SK-N-SH (cell line): ENCODE measurements around the gene KCNMB3.

ENCODE experiments used
- FOXJ3 ChIP-seq: sonication (generic); formaldehyde crosslinking; IDR thresholded peaks from 2 replicates; pipeline ENCODE4 v1.5.1; 2020; ENCODE audit warnings: mild to moderate bottlenecking, missing genetic modification reagents
- POLR2AphosphoS5 ChIP-seq: IDR thresholded peaks from 2 replicates; pipeline ENCODE4 v1.6.1; 2012; ENCODE audit warnings: low read depth, low read length
- RXRA ChIP-seq: IDR thresholded peaks from 2 replicates; pipeline ENCODE4 v1.4.0; 2012; ENCODE audit warnings: low read depth, mild to moderate bottlenecking, borderline replicate concordance
- TF ChIP-seq, protein P1 (sequence below): fragments of 200-600 bp; sonication (generic); IDR thresholded peaks from 2 replicates; pipeline ENCODE4 v1.6.1; 2017; ENCODE audit warnings: antibody characterized with exemption, mild to moderate bottlenecking, moderate library complexity
- TF ChIP-seq, protein P2 (sequence below): IDR thresholded peaks from 2 replicates; pipeline ENCODE4 v1.4.0; 2012; ENCODE audit warnings: low read depth, borderline replicate concordance
- TF ChIP-seq, protein P3 (sequence below): IDR thresholded peaks from 2 replicates; pipeline ENCODE4 v1.6.1; 2012; ENCODE audit warnings: mild to moderate bottlenecking, low read depth, low read length, moderate library complexity

- TF ChIP-seq, protein P1, sequence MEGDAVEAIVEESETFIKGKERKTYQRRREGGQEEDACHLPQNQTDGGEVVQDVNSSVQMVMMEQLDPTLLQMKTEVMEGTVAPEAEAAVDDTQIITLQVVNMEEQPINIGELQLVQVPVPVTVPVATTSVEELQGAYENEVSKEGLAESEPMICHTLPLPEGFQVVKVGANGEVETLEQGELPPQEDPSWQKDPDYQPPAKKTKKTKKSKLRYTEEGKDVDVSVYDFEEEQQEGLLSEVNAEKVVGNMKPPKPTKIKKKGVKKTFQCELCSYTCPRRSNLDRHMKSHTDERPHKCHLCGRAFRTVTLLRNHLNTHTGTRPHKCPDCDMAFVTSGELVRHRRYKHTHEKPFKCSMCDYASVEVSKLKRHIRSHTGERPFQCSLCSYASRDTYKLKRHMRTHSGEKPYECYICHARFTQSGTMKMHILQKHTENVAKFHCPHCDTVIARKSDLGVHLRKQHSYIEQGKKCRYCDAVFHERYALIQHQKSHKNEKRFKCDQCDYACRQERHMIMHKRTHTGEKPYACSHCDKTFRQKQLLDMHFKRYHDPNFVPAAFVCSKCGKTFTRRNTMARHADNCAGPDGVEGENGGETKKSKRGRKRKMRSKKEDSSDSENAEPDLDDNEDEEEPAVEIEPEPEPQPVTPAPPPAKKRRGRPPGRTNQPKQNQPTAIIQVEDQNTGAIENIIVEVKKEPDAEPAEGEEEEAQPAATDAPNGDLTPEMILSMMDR: no peak
- TF ChIP-seq POLR2AphosphoS5: no peak
- TF ChIP-seq, protein P2, sequence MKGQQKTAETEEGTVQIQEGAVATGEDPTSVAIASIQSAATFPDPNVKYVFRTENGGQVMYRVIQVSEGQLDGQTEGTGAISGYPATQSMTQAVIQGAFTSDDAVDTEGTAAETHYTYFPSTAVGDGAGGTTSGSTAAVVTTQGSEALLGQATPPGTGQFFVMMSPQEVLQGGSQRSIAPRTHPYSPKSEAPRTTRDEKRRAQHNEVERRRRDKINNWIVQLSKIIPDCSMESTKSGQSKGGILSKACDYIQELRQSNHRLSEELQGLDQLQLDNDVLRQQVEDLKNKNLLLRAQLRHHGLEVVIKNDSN: no peak
- TF ChIP-seq RXRA: no peak
- TF ChIP-seq FOXJ3 (CRISPR knock-in tag): no peak
- TF ChIP-seq, protein P3, sequence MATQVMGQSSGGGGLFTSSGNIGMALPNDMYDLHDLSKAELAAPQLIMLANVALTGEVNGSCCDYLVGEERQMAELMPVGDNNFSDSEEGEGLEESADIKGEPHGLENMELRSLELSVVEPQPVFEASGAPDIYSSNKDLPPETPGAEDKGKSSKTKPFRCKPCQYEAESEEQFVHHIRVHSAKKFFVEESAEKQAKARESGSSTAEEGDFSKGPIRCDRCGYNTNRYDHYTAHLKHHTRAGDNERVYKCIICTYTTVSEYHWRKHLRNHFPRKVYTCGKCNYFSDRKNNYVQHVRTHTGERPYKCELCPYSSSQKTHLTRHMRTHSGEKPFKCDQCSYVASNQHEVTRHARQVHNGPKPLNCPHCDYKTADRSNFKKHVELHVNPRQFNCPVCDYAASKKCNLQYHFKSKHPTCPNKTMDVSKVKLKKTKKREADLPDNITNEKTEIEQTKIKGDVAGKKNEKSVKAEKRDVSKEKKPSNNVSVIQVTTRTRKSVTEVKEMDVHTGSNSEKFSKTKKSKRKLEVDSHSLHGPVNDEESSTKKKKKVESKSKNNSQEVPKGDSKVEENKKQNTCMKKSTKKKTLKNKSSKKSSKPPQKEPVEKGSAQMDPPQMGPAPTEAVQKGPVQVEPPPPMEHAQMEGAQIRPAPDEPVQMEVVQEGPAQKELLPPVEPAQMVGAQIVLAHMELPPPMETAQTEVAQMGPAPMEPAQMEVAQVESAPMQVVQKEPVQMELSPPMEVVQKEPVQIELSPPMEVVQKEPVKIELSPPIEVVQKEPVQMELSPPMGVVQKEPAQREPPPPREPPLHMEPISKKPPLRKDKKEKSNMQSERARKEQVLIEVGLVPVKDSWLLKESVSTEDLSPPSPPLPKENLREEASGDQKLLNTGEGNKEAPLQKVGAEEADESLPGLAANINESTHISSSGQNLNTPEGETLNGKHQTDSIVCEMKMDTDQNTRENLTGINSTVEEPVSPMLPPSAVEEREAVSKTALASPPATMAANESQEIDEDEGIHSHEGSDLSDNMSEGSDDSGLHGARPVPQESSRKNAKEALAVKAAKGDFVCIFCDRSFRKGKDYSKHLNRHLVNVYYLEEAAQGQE: no peak
These were observed at the start of gene KCNMB3 for GRCh38 chr3:179250803-179251476.
